Glomerular endothelial cell (primary cell): ENCODE measurements around the gene DOK5. TPM values are rescaled to one million over a fixed set of nuclear protein-coding genes. Genes with fewer than 3 reads are reported as not detected.

Source experiments
- DNase-seq: peaks from one replicate; pipeline ENCODE4 v3.0.0-alpha.2; 2011; ENCODE audit warnings: low read depth, low spot score; ENCODE audit errors: extremely low read depth
- total RNA-seq: library from RNA; depleted of rRNA; stranded (reverse); fragments of >200 nt; gene quantifications from 2 replicates; pipeline ENCODE4 v1.2.3, GENCODE V29; 2015

Gene DOK5
- total RNA-seq, 1 donor from 2014 or later, result 1.5 TPM

- DNase-seq, result no peak
Measured at GRCh38 chr20:54555150-54555549, 79.8 kb downstream of the DOK5 start.

DNA sequence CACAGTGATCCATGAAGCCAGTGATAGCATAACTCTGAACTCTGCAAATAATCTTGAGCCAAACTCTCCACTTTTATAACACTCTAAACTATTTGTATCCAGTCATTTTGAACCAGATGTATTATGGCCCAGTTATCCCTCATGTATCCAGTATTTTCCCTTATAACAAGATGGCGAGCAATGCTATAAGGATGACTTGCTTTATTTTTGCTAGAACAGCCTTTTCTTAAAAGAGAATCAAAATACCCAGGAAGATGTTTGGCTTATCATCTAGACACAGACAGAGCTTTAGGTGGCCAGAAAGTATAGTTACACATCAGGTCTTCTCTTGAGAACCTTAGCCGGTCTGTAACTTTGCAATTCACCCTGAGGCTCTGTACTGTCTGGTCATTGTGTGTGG, 81.0 kb downstream of the DOK5 start:
- DNase-seq, result no peak

DNA sequence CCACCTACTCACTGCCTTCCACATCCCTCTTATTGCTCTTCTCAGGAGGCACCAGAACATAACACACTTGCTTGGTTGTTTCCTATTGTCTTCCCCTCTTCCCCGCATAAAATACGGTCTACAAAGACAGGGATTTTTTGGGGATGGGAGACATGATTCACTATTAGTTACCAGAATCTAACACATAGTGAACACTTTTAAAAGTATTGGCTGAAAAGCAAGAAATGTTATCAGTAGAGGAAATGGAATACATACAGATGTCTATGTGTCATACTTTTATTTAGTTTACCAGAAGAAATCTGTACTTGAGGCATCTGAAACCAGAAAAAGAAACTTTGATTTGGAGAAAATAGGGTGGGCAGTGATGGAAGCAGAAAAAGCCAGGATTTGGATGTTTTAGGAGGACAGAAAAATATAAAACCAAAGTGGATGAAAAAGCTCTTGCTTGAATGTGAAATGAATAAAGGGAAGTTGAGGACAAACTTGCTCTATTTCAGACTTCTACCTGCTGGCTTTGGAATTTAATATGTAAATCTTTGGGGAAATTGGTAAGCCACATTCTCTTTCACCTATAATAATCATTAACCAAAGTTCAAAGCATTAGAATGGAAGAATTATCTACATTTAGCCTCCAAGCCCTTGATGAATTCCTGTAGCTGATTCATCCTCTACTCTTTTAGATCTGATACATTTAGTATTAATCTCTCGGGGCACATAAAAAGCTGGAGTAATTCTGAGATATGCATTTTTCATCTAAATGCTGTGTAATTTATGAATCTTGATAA, 82.6 kb downstream of the DOK5 start:
- DNase-seq, result no peak

DNA sequence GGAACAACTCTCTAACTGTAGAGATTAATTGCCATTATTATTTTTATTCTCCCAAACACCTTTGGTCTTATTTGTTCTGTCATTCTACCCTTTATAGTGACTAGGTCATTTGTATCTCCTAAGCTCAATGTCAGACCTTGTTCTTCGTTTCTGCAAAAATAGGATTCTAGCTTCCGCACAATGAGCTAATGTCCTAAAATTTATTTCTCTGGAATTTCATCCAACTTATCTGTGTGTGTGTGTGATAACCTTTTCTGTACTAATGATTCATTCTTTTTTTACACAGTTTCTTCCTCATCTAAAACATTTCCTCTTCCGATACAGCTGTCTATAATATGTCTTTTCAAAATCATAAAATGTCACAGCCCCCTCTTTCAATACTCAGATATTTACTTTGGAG, 84.5 kb downstream of the DOK5 start:
- DNase-seq, result no peak

- no peak for DNase-seq
Measured at GRCh38 chr20:54560357-54560756, 85.0 kb downstream of the DOK5 start.

DNA sequence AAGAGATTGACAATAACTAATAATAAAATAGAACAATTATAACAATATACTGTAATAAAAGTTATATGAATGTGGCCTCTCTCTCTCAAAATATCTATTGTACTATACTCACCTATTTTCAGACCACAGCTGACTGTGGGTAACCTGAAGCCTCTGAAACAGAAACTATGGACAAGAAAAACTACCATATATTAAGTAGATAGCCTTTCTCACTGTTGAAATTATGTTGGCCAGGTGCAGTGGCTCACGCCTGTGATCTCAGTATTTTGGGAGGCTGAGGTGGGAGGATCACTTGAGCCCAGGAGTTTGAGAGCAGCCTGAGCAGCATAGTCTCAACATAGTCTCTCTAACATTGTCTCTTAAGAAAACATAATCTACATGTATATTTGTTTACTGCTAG, 89.9 kb downstream of the DOK5 start:
- DNase-seq, result no peak

- DNase-seq, result no peak
Measured at GRCh38 chr20:54566031-54566688, 90.8 kb downstream of the DOK5 start.

GRCh38 chr20:54570561-54570960, 95.2 kb downstream of the DOK5 start:
- no peak for DNase-seq

DNA sequence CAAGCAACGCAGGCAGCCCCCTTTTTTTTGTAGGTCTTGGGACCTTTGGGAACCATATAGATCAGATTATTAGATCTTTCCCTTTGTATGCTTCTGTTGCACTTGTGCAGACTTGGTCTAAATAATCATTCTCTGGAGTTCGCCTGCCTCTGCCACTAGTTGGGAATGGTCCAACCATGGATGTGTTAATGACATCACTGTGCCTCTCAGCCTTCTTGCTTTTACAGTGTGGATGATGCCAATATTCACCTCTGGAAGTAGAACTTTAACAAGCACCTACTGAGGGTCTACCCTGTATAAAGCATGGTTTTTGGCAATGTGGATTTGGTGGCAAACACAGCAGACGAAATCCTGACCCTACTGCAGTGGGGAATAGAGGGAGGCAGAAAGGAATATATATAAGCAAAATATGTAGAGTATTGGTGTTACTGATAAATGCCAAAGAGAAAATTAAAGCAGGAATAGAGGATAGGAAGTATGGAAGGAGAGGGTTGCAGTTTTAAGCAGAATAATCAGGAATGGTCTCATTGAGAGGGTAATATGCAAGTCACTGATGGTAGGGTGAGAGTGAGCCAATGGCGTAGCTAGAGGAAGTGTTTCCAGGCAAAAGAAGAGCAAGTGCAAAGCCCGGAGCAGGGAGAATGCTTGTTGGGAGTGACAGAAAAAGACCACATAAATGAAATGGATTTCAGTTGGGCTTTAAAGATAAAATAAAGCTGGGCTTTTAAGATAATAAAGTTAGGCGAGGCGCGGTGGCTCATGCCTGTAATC, 97.5 kb downstream of the DOK5 start:
- DNase-seq, result no peak

DNA sequence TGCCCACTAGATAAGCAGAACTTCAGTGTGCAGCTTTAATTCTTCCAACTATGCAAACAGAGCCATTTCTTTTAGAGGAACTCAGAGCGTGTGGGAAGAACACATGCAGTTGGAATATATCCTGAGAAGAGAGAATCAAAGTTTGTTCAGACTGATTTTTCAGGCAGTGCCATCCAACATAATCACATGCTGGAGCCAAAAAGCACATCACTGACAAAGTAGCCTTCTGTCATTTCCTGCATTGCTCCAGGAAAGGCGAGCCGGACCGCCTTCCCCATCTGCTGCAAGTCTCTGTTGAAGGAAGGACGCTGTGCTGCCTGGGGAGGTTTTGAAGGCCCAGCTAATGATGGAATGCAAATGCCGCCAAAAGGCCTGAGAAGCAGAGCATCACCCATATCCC, 98.4 kb downstream of the DOK5 start:
- no peak for DNase-seq

DNA sequence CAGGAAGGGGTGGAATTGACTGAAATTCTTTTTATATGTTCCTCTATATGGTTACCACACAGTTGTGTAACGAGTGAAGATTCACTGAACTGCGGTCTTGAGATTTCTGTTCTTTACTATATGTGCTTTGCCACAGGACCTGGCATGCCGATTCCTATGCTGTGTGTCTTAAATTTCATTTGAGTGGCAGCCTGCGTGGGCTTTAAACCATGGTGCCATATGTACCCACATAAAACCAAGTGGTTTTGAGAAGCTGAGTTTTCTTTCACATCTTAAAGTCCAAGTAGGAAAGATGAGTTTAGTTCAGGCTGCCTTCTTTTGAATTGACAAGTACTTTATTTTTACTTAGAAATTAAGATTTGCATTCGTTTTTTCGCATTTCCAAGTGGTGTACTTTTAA, 101.1 kb downstream of the DOK5 start:
- DNase-seq, result no peak

DNA sequence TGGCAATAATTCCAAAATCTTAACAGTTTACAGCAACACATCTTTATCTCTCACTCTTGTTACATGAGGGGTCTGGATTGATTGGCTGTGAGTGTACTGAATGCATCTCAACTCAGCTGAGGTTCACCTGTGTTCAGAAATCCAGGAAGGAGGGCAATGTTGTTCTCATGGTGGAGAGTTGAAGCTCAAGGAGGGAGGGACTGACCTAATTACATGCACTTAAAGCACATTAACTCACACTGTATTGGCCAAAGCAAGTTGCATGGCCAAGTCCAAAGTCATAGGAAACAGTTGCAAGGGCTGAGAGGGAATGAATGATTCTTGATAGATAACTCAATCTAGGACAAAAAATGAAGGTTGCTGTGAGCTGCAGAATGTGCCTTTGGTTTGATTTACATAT, 102.2 kb downstream of the DOK5 start:
- DNase-seq, result no peak

DNA sequence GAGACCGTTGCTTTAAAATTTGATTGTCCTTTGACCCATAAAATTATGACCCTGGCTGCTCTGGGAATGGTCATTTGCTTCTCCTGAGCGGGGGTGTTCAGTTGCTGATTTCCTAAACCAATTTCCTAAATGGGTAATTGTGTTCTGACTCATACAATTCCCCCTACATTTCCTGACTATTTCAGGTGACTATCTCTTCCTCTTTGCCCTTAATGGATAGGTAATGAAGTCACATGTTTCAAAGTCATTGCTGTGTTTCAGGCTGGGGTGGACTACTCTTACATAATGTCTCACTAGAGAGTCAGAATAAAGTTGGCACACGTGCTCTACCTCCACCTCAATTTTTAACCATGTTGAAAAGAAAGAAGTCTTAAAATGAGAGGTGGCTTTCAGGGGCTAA, 109.8 kb downstream of the DOK5 start:
- DNase-seq, result no peak

GRCh38 chr20:54587408-54587807, 112.0 kb downstream of the DOK5 start:
- DNase-seq, result no peak

- DNase-seq, result no peak
Measured at GRCh38 chr20:54589402-54590030, 114.1 kb downstream of the DOK5 start.

DNA sequence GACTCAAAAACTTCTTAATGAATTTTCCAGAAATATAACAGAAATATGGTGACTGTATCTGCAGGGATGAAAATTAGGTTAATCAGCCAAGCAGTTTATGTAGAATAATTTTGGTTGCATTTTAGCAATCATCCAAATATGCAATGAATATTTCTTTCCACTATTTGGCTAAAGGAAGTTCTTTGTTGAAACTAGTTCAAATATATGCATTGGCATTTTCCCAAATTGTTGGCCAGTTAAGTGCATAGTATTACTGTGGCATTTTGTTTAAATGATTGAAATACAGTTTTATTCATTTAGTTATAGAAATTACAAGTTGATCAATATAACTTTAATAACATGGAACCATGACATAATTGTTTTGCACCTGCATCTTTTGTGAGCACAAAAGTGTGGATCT, 115.5 kb downstream of the DOK5 start:
- DNase-seq, result no peak

DNA sequence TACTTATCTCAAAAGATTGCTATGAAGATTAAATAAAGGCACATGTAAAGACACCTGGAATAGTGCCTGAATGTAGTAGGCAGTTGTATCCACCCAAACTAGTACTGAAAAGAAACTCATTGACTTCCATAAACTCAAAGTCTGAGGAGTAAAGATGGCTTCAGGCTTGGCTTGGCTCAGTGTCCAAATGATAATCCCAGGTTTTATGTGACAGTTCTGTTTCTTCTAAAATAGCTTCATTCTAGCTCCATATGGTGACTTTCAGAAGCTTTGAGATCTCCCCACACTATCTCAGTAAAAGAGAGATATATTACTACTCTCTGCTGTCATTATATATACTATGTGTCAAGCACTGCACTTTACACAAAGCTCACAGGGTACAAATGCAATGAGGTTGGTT, 121.3 kb downstream of the DOK5 start:
- no peak for DNase-seq

- no peak for DNase-seq
Measured at GRCh38 chr20:54598352-54598751, 123.0 kb downstream of the DOK5 start.

- DNase-seq, result no peak
Measured at GRCh38 chr20:54600634-54601033, 125.2 kb downstream of the DOK5 start.

DNA sequence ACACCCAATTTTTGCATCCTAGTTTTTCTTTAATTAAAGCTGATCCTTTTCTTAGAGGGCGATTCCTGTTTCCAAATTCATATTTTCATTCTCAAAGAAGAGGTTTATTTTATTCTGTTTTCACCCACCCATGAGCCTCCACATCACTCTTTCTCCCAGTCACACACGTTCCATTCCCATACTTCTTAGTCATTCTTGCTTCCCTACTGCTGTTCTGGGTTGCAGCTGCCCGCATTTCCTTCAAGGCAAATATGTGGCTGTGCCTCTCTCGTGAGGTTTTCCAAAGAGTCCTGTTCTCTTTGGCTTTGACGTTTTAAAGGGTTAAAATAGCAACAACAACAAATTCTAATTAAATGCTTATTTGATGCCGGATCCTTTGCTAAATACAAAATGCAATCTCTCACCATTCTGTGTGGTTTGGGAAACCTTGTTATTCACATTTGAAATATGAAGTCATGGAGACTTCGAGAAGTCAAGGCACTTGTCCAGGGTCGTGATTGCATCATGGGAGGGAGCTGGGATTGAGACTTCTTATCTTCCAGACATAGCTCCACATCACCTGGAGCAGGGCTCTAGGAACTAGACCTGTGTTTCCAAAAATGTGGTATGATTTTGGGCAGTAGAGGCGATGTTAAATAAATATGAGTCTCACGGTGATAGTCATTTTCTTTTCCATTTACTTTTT, 126.6 kb downstream of the DOK5 start:
- DNase-seq, result no peak

DNA sequence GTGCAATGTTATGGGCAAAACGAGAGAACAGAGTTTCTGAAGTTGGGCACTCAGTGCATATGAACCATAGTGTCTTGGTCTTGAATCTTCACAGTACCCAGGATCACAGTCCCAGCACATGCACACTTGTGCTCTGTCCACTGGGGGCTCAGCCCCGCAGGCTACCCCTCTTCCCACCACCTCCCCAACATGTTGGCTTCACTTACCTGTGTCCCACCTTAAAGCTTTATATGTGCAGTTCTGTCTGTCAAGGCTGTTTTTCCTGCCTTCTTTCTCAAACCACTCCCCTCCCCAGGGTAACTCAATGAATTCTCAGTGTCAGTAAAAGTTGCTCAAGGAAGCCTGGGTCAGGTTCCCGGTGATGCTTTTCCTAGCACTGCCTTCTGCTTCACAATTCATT, 129.9 kb downstream of the DOK5 start:
- no peak for DNase-seq
